ENCODE data around the gene RCOR1.
"Not testable (repeated sequence)": the region's sequence is repeated elsewhere in the genome, so short reads cannot be mapped to it uniquely, and the experiment has no call there.

RCOR1 gene

GRCh38 chr14:102557434-102558226 lies 34.8 kb upstream of the RCOR1 start:
- Histone ChIP-seq H3K27me3 (ENCODE audit: control insufficient read depth, insufficient read depth, low read length) (no peaks in the 10 kb centered on the region), H3K9me3 (ENCODE audit: control insufficient read depth, insufficient read depth, low read length) (no peaks in the 10 kb centered on the region), H3K4me1 (ENCODE audit: control insufficient read depth, insufficient read depth, low read length) (no peaks in the 10 kb centered on the region), H3K9ac (ENCODE audit: low read depth, low read length) (no peak overlapping the region), H3K4me3 (ENCODE audit: low read depth, low read length) (no peak overlapping the region), H3K36me3 (ENCODE audit: control insufficient read depth, insufficient read depth, low read length) (no peaks in the 10 kb centered on the region)

GRCh38 chr14:102558556-102558955 lies 33.9 kb upstream of the RCOR1 start:
- H3K9ac ChIP-seq (ENCODE audit: low read depth, low read length), result no peak overlapping the region
- no peaks in the 10 kb centered on the region for H3K36me3 ChIP-seq (ENCODE audit: control insufficient read depth, insufficient read depth, low read length)
- no peaks in the 10 kb centered on the region for H3K9me3 ChIP-seq (ENCODE audit: control insufficient read depth, insufficient read depth, low read length)
- no peaks in the 10 kb centered on the region for H3K27me3 ChIP-seq (ENCODE audit: control insufficient read depth, insufficient read depth, low read length)
- H3K4me1 ChIP-seq (ENCODE audit: control insufficient read depth, insufficient read depth, low read length), result no peaks in the 10 kb centered on the region
- no peak overlapping the region for H3K4me3 ChIP-seq (ENCODE audit: low read depth, low read length)

GRCh38 chr14:102560458-102561261 lies 31.8 kb upstream of the RCOR1 start:
- H3K9ac ChIP-seq (ENCODE audit: low read depth, low read length), result peak overlapping the region; percentile 3

GRCh38 chr14:102565331-102565887 lies 27.0 kb upstream of the RCOR1 start:
- Histone ChIP-seq H3K4me1 (ENCODE audit: control insufficient read depth, insufficient read depth, low read length) (peaks cover 10% of the 10 kb centered on the region), H3K9me3 (ENCODE audit: control insufficient read depth, insufficient read depth, low read length) (no peaks in the 10 kb centered on the region), H3K36me3 (ENCODE audit: control insufficient read depth, insufficient read depth, low read length) (no peaks in the 10 kb centered on the region), H3K27me3 (ENCODE audit: control insufficient read depth, insufficient read depth, low read length) (no peaks in the 10 kb centered on the region), H3K9ac (ENCODE audit: low read depth, low read length) (no peak overlapping the region), H3K4me3 (ENCODE audit: low read depth, low read length) (no peak overlapping the region)

More at GRCh38 chr14:102560458-102561261, 31.8 kb upstream of the RCOR1 start:
- no peaks in the 10 kb centered on the region for H3K36me3 ChIP-seq (ENCODE audit: control insufficient read depth, insufficient read depth, low read length)
- no peaks in the 10 kb centered on the region for H3K27me3 ChIP-seq (ENCODE audit: control insufficient read depth, insufficient read depth, low read length)
- H3K9me3 ChIP-seq (ENCODE audit: control insufficient read depth, insufficient read depth, low read length), result no peaks in the 10 kb centered on the region
- H3K4me1 ChIP-seq (ENCODE audit: control insufficient read depth, insufficient read depth, low read length), result no peaks in the 10 kb centered on the region
- H3K4me3 ChIP-seq (ENCODE audit: low read depth, low read length), result no peak overlapping the region

GRCh38 chr14:102565959-102566358 lies 26.5 kb upstream of the RCOR1 start:
- H3K4me1 ChIP-seq (ENCODE audit: control insufficient read depth, insufficient read depth, low read length), result peaks cover 13% of the 10 kb centered on the region
- H3K9ac ChIP-seq (ENCODE audit: low read depth, low read length), result no peak overlapping the region
- H3K27me3 ChIP-seq (ENCODE audit: control insufficient read depth, insufficient read depth, low read length), result no peaks in the 10 kb centered on the region
- no peaks in the 10 kb centered on the region for H3K9me3 ChIP-seq (ENCODE audit: control insufficient read depth, insufficient read depth, low read length)
- no peak overlapping the region for H3K4me3 ChIP-seq (ENCODE audit: low read depth, low read length)
- H3K36me3 ChIP-seq (ENCODE audit: control insufficient read depth, insufficient read depth, low read length), result no peaks in the 10 kb centered on the region

GRCh38 chr14:102568115-102568614 lies 24.3 kb upstream of the RCOR1 start:
- H3K9me3 ChIP-seq (ENCODE audit: control insufficient read depth, insufficient read depth, low read length), result no peaks in the 10 kb centered on the region
- no peak overlapping the region for H3K9ac ChIP-seq (ENCODE audit: low read depth, low read length)
- H3K27me3 ChIP-seq (ENCODE audit: control insufficient read depth, insufficient read depth, low read length), result no peaks in the 10 kb centered on the region
- peak overlapping the region; percentile 21 for H3K4me3 ChIP-seq (ENCODE audit: low read depth, low read length)
- peaks cover 13% of the 10 kb centered on the region for H3K4me1 ChIP-seq (ENCODE audit: control insufficient read depth, insufficient read depth, low read length)
- H3K36me3 ChIP-seq (ENCODE audit: control insufficient read depth, insufficient read depth, low read length), result no peaks in the 10 kb centered on the region

- Histone ChIP-seq H3K4me3 (ENCODE audit: low read depth, low read length) (no peak overlapping the region), H3K9ac (ENCODE audit: low read depth, low read length) (peak overlapping the region; percentile 4), H3K36me3 (ENCODE audit: control insufficient read depth, insufficient read depth, low read length) (no peaks in the 10 kb centered on the region), H3K9me3 (ENCODE audit: control insufficient read depth, insufficient read depth, low read length) (no peaks in the 10 kb centered on the region), H3K27me3 (ENCODE audit: control insufficient read depth, insufficient read depth, low read length) (no peaks in the 10 kb centered on the region), H3K4me1 (ENCODE audit: control insufficient read depth, insufficient read depth, low read length) (peaks cover 16% of the 10 kb centered on the region)
These were observed 22.0 kb upstream of the RCOR1 start for GRCh38 chr14:102570334-102570995.

- H3K27me3 ChIP-seq (ENCODE audit: control insufficient read depth, insufficient read depth, low read length), result no peaks in the 10 kb centered on the region
- H3K4me1 ChIP-seq (ENCODE audit: control insufficient read depth, insufficient read depth, low read length), result peaks cover 16% of the 10 kb centered on the region
- no peaks in the 10 kb centered on the region for H3K36me3 ChIP-seq (ENCODE audit: control insufficient read depth, insufficient read depth, low read length)
- H3K4me3 ChIP-seq (ENCODE audit: low read depth, low read length), result no peak overlapping the region
- H3K9me3 ChIP-seq (ENCODE audit: control insufficient read depth, insufficient read depth, low read length), result no peaks in the 10 kb centered on the region
- H3K9ac ChIP-seq (ENCODE audit: low read depth, low read length), result no peak overlapping the region
These were observed 21.4 kb upstream of the RCOR1 start for GRCh38 chr14:102571043-102571442.

- Histone ChIP-seq H3K9me3 (ENCODE audit: control insufficient read depth, insufficient read depth, low read length) (no peaks in the 10 kb centered on the region), H3K4me3 (ENCODE audit: low read depth, low read length) (no peak overlapping the region), H3K36me3 (ENCODE audit: control insufficient read depth, insufficient read depth, low read length) (no peaks in the 10 kb centered on the region), H3K4me1 (ENCODE audit: control insufficient read depth, insufficient read depth, low read length) (peaks cover 16% of the 10 kb centered on the region), H3K9ac (ENCODE audit: low read depth, low read length) (no peak overlapping the region), H3K27me3 (ENCODE audit: control insufficient read depth, insufficient read depth, low read length) (no peaks in the 10 kb centered on the region)
These were observed 20.9 kb upstream of the RCOR1 start for GRCh38 chr14:102571478-102572042.

- H3K27me3 ChIP-seq (ENCODE audit: control insufficient read depth, insufficient read depth, low read length); H3K4me3 ChIP-seq (ENCODE audit: low read depth, low read length); H3K9ac ChIP-seq (ENCODE audit: low read depth, low read length); H3K36me3 ChIP-seq (ENCODE audit: control insufficient read depth, insufficient read depth, low read length); H3K9me3 ChIP-seq (ENCODE audit: control insufficient read depth, insufficient read depth, low read length): not testable (repeated sequence)
- peaks cover 10% of the 10 kb centered on the region for H3K4me1 ChIP-seq (ENCODE audit: control insufficient read depth, insufficient read depth, low read length)
These were observed 19.3 kb upstream of the RCOR1 start for GRCh38 chr14:102573161-102573560.

- Histone ChIP-seq H3K9ac (ENCODE audit: low read depth, low read length) (no peak overlapping the region), H3K4me3 (ENCODE audit: low read depth, low read length) (no peak overlapping the region), H3K27me3 (ENCODE audit: control insufficient read depth, insufficient read depth, low read length) (no peaks in the 10 kb centered on the region), H3K9me3 (ENCODE audit: control insufficient read depth, insufficient read depth, low read length) (no peaks in the 10 kb centered on the region), H3K36me3 (ENCODE audit: control insufficient read depth, insufficient read depth, low read length) (no peaks in the 10 kb centered on the region), H3K4me1 (ENCODE audit: control insufficient read depth, insufficient read depth, low read length) (peaks cover 6% of the 10 kb centered on the region)
These were observed 18.8 kb upstream of the RCOR1 start for GRCh38 chr14:102573591-102574046.

Measured in iPS-15b (cell line).